Neuronal stem cell (in vitro differentiated cells): ENCODE results near the gene CCDC91.

ENCODE experiments used
- DNase-seq: peaks from one replicate; pipeline ENCODE4 v3.0.0-alpha.2; 2013; ENCODE audit warnings: low spot score
- H2AFZ ChIP-seq: one replicate; pipeline ENCODE4 v1.6.1; 2013; ENCODE audit warnings: mild to moderate bottlenecking, low read length, inconsistent platforms
- H2AK5ac ChIP-seq: 2 replicates; pipeline ENCODE4 v1.6.1; 2013; ENCODE audit warnings: low read depth, mild to moderate bottlenecking, inconsistent platforms, low read length, moderate library complexity, mixed read lengths
- H2BK120ac ChIP-seq: 2 replicates; pipeline ENCODE4 v1.6.1; 2013; ENCODE audit warnings: low read depth, mild to moderate bottlenecking, inconsistent platforms, low read length, moderate library complexity, mixed read lengths
- H2BK12ac ChIP-seq: one replicate; pipeline ENCODE4 v1.6.1; 2013; ENCODE audit warnings: low read length, inconsistent platforms
- H2BK15ac ChIP-seq: 2 replicates; pipeline ENCODE4 v1.6.1; 2013; ENCODE audit warnings: mild to moderate bottlenecking, low read length, inconsistent platforms, mixed read lengths
- H2BK5ac ChIP-seq: one replicate; pipeline ENCODE4 v1.6.1; 2013; ENCODE audit warnings: inconsistent platforms, mild to moderate bottlenecking, low read length, moderate library complexity
- H3K14ac ChIP-seq: one replicate; pipeline ENCODE4 v1.6.1; 2013; ENCODE audit warnings: low read length, inconsistent platforms
- H3K18ac ChIP-seq: 2 replicates; pipeline ENCODE4 v1.6.1; 2013; ENCODE audit warnings: low read length, inconsistent platforms
- H3K23ac ChIP-seq: 2 replicates; pipeline ENCODE4 v1.6.1; 2013; ENCODE audit warnings: low read depth, mild to moderate bottlenecking, mixed read lengths, low read length, inconsistent platforms; ENCODE audit not compliant: poor library complexity
- H3K27ac ChIP-seq: replicated peaks from 3 replicates; pipeline ENCODE4 v1.5.1; 2013; ENCODE audit warnings: low read length, inconsistent platforms
- H3K27me3 ChIP-seq, 3 experiments: 2 replicates each; pipeline ENCODE4 v1.6.1; 2013; ENCODE audit warnings: low read length in 3 of 3, mild to moderate bottlenecking in 2 of 3, inconsistent platforms in 1 of 3, low read depth in 1 of 3, mixed read lengths in 1 of 3, moderate library complexity in 1 of 3; ENCODE audit not compliant: control insufficient read depth in 3 of 3, insufficient read depth in 3 of 3
- H3K36me3 ChIP-seq, 2 donors: replicated peaks in 1 of 2; 2 replicates each; pipeline ENCODE4 v1.6.1; 2013; ENCODE audit warnings: low read length in 2 of 2; ENCODE audit not compliant: control insufficient read depth in 2 of 2, insufficient read depth in 2 of 2
- H3K4ac ChIP-seq: 2 replicates; pipeline ENCODE4 v1.6.1; 2013; ENCODE audit warnings: inconsistent platforms, mild to moderate bottlenecking, low read length, moderate library complexity
- H3K4me1 ChIP-seq, 2 donors: 1 replicate in 1 of 2; 2 replicates in 1 of 2; pipeline ENCODE4 v1.6.1; 2013; ENCODE audit warnings: low read length in 2 of 2, low read depth in 1 of 2; ENCODE audit not compliant: control insufficient read depth in 2 of 2, insufficient read depth in 1 of 2
- H3K4me2 ChIP-seq: one replicate; pipeline ENCODE4 v1.6.1; 2013; ENCODE audit warnings: mild to moderate bottlenecking, low read length, inconsistent platforms; ENCODE audit not compliant: insufficient read depth, poor library complexity, severe bottlenecking
- H3K4me3 ChIP-seq, 2 donors: 2 replicates each; pipeline ENCODE4 v1.5.1; 2013; ENCODE audit warnings: low read length in 2 of 2, mild to moderate bottlenecking in 2 of 2, inconsistent platforms in 1 of 2, moderate library complexity in 1 of 2
- H3K79me1 ChIP-seq: one replicate; pipeline ENCODE4 v1.6.1; 2013; ENCODE audit warnings: low read depth, mild to moderate bottlenecking, inconsistent platforms, low read length, moderate library complexity
- H3K9ac ChIP-seq: one replicate; pipeline ENCODE4 v1.6.1; 2013; ENCODE audit warnings: mild to moderate bottlenecking, low read depth, low read length, inconsistent platforms; ENCODE audit not compliant: poor library complexity
- H3K9me3 ChIP-seq, 2 donors: replicated peaks in 1 of 2; 2 replicates each; pipeline versions ENCODE3 to v1.6.1; 2013; ENCODE audit warnings: low read length in 2 of 2, mild to moderate bottlenecking in 2 of 2, inconsistent platforms in 1 of 2, low read depth in 1 of 2, mixed read lengths in 1 of 2, moderate library complexity in 1 of 2; ENCODE audit not compliant: control insufficient read depth in 2 of 2, insufficient read depth in 1 of 2
- H4K8ac ChIP-seq: one replicate; pipeline ENCODE4 v1.6.1; 2013; ENCODE audit warnings: low read depth, mild to moderate bottlenecking, inconsistent platforms, low read length, moderate library complexity
- H4K91ac ChIP-seq: one replicate; pipeline ENCODE4 v1.6.1; 2013; ENCODE audit warnings: low read length, low read depth, mild to moderate bottlenecking, inconsistent platforms; ENCODE audit not compliant: poor library complexity
- WGBS, 2 donors: extraction: QIAGEN DNeasy Blood & Tissue Kit; methylation state at CpG; one replicate each; pipeline ENCODE4 v1.1.7; 2013; ENCODE audit warnings: missing lambda C conversion rate in 2 of 2, mixed read lengths in 1 of 2; ENCODE audit not compliant: insufficient read length in 2 of 2, insufficient replicate concordance in 1 of 2; ENCODE audit errors: extremely low coverage in 2 of 2; 5-methylcytosine and 5-hydroxymethylcytosine counted together

The CCDC91 gene

DNA sequence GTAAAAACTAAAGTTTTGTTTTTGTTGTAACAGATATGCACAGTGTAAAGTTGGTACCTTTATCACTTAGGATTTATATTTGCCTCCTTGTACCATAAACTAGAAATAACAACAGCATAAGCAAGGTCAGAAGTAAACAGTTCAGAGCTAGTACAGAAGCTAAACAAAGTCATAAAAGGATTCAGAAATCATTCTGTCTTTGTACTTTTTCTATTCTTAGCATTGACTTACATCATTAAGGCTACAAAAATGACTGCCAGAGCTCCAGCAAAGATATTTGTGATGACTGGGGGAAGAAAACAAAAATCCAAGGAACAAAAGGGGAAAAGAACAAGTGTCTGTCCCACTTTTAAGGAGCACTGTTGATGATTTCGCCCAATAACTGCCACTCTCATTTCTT lies 347.2 kb downstream of the CCDC91 start:
- H2BK5ac ChIP-seq: no peak overlapping the region
- H2BK120ac ChIP-seq: no peak overlapping the region
- no CpG with 5 or more reads among the region's 1 CpG for WGBS, 2 donors

GRCh38 chr12:28539691-28540323 lies 349.6 kb downstream of the CCDC91 start:
- Histone ChIP-seq H3K18ac (no peak overlapping the region), H3K14ac (no peak overlapping the region), H3K4me3 (no peak overlapping the region), H4K91ac (no peak overlapping the region), H3K4me2 (no peak overlapping the region), H2AFZ (no peak overlapping the region), H3K27ac (no peak overlapping the region), H2AK5ac (no peak overlapping the region), H3K9ac (no peak overlapping the region), H3K9me3 (no peaks in the 10 kb centered on the region), H3K4me1 (no peaks in the 10 kb centered on the region), H2BK5ac (no peak overlapping the region), H3K23ac (no peak overlapping the region), H3K27me3 (no peaks in the 10 kb centered on the region), H4K8ac (no peak overlapping the region), H2BK12ac (no peak overlapping the region), H3K79me1 (no peaks in the 10 kb centered on the region), H2BK15ac (no peak overlapping the region), H3K4ac (no peak overlapping the region), H2BK120ac (no peak overlapping the region), H3K36me3 (no peaks in the 10 kb centered on the region)
- no peak for DNase-seq
- no CpG with 5 or more reads among the region's 4 CpGs for WGBS, 2 donors

More for the DNA sequence above, 347.2 kb downstream of the CCDC91 start:
- Histone ChIP-seq H3K36me3 (no peaks in the 10 kb centered on the region), H4K8ac (no peak overlapping the region), H3K27ac (no peak overlapping the region), H3K4me2 (no peak overlapping the region), H3K4me3 (no peak overlapping the region), H3K79me1 (no peaks in the 10 kb centered on the region), H2BK12ac (no peak overlapping the region), H3K4ac (no peak overlapping the region), H3K9ac (no peak overlapping the region), H3K27me3 (no peaks in the 10 kb centered on the region), H2AK5ac (no peak overlapping the region), H3K9me3 (no peaks in the 10 kb centered on the region), H4K91ac (no peak overlapping the region), H3K14ac (no peak overlapping the region), H3K23ac (no peak overlapping the region), H2AFZ (no peak overlapping the region), H3K18ac (no peak overlapping the region), H2BK15ac (no peak overlapping the region), H3K4me1 (no peaks in the 10 kb centered on the region)
- DNase-seq: no peak

DNA sequence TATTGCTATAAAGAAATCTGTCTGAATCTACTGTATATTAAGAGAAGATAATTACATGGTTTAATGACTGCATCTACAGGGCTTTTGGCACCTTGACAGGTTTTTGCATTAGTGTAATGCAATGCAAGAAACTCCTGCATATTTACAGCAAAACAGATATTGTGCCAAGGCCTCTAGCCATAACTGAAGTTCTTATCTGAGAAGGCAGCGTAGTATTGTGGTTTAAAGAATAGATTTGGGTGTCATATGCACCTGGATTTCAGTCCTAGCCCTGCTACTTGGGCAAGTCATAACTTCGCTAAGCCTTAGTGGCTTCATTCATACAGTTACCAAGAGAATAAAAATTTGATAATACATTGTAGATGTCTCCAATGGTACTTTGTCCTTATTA lies 350.1 kb downstream of the CCDC91 start:
- WGBS, 2 donors: no CpG with 5 or more reads among the region's 2 CpGs
- H2BK120ac ChIP-seq: no peak overlapping the region
- H3K27me3 ChIP-seq: no peaks in the 10 kb centered on the region
- H3K18ac ChIP-seq: no peak overlapping the region
- no peaks in the 10 kb centered on the region for H3K79me1 ChIP-seq
- H3K9me3 ChIP-seq: no peaks in the 10 kb centered on the region
- no peak overlapping the region for H3K4me3 ChIP-seq
- no peak for DNase-seq
- H2AK5ac ChIP-seq: no peak overlapping the region
- H2BK12ac ChIP-seq: no peak overlapping the region
- no peak overlapping the region for H2AFZ ChIP-seq
- no peaks in the 10 kb centered on the region for H3K4me1 ChIP-seq
- H2BK5ac ChIP-seq: no peak overlapping the region
- no peak overlapping the region for H2BK15ac ChIP-seq
- no peak overlapping the region for H3K14ac ChIP-seq
- no peak overlapping the region for H3K4me2 ChIP-seq
- H3K27ac ChIP-seq: no peak overlapping the region
- no peak overlapping the region for H4K8ac ChIP-seq
- no peak overlapping the region for H3K23ac ChIP-seq
- no peak overlapping the region for H3K4ac ChIP-seq
- no peak overlapping the region for H3K9ac ChIP-seq
- no peak overlapping the region for H4K91ac ChIP-seq
- H3K36me3 ChIP-seq: no peaks in the 10 kb centered on the region

GRCh38 chr12:28543021-28543890 lies 353.0 kb downstream of the CCDC91 start:
- no peak overlapping the region for H3K4me2 ChIP-seq
- H3K23ac ChIP-seq: no peak overlapping the region
- no peak overlapping the region for H4K91ac ChIP-seq
- H2AK5ac ChIP-seq: no peak overlapping the region
- H2BK15ac ChIP-seq: no peak overlapping the region
- no peak overlapping the region for H3K4ac ChIP-seq
- no peak overlapping the region for H3K18ac ChIP-seq
- DNase-seq: no peak
- no peak overlapping the region for H4K8ac ChIP-seq
- H3K9ac ChIP-seq: no peak overlapping the region
- H2AFZ ChIP-seq: no peak overlapping the region
- H3K79me1 ChIP-seq: no peaks in the 10 kb centered on the region
- no CpG with 5 or more reads among the region's 10 CpGs for WGBS, 2 donors
- H2BK5ac ChIP-seq: no peak overlapping the region
- no peaks in the 10 kb centered on the region for H3K36me3 ChIP-seq
- H3K27me3 ChIP-seq: no peaks in the 10 kb centered on the region
- no peaks in the 10 kb centered on the region for H3K9me3 ChIP-seq
- no peak overlapping the region for H2BK12ac ChIP-seq
- no peak overlapping the region for H3K14ac ChIP-seq
- no peak overlapping the region for H3K27ac ChIP-seq
- H3K4me3 ChIP-seq: no peak overlapping the region
- no peak overlapping the region for H2BK120ac ChIP-seq
- no peaks in the 10 kb centered on the region for H3K4me1 ChIP-seq
